HEK293 (cell line): ENCODE data around the gene HIF3A.

Experiments used
- CTCF ChIA-PET: fragments of 350-600 bp; formaldehyde crosslinking; extraction: SDS; loops from one replicate; lab custom pipeline; 2021; ENCODE audit warnings: antibody characterized with exemption; lab: Yijun Ruan, JAX
- POLR2A ChIA-PET: fragments of 300-600 bp; formaldehyde crosslinking; extraction: SDS; loops from one replicate; lab custom pipeline; 2020; ENCODE audit warnings: antibody characterized with exemption, inconsistent platforms; lab: Yijun Ruan, JAX
- H3K27ac ChIP-seq: fragments of 200-500 bp; sonication (Bioruptor generic); 2 replicates; pipeline ENCODE4 v1.5.1; 2014; ENCODE audit warnings: low read depth, low read length, control low read depth, inconsistent platforms; ENCODE audit errors: extremely low read depth
- H3K36me3 ChIP-seq, 2 experiments: fragments of 200-500 bp in 1 of 2; sonication (Bioruptor generic) in 1 of 2; 1 replicate in 1 of 2; 2 replicates in 1 of 2; pipeline ENCODE4 v1.5.1; 2014 to 2017; ENCODE audit warnings: inconsistent platforms in 2 of 2, low read length in 2 of 2; ENCODE audit not compliant: control insufficient read depth in 2 of 2, insufficient read depth in 1 of 2
- H3K4me1 ChIP-seq: fragments of 200-500 bp; sonication (Bioruptor generic); 2 replicates; pipeline ENCODE4 v1.5.1; 2014; ENCODE audit warnings: mild to moderate bottlenecking, low read length, inconsistent platforms; ENCODE audit not compliant: control insufficient read depth, insufficient read depth
- H3K4me3 ChIP-seq: 2 replicates; pipeline ENCODE4 v1.5.1; 2011; ENCODE audit warnings: low read depth, mild to moderate bottlenecking, control low read depth, low read length, moderate library complexity
- H3K9me3 ChIP-seq: fragments of 200-500 bp; sonication (Bioruptor generic); 2 replicates; pipeline ENCODE4 v1.5.1; 2014; ENCODE audit warnings: low read depth, low read length, inconsistent platforms; ENCODE audit not compliant: control insufficient read depth, insufficient read depth
- GLI2 ChIP-seq: fragments of 450-650 bp; formaldehyde crosslinking; IDR thresholded peaks from 2 replicates; pipeline ENCODE4; 2017; ENCODE audit warnings: missing biosample characterization, missing genetic modification characterization, low read depth, borderline replicate concordance
- KLF17 ChIP-seq: fragments of 450-650 bp; formaldehyde crosslinking; IDR thresholded peaks from 2 replicates; pipeline ENCODE4 v1.5.1; 2016; ENCODE audit warnings: missing biosample characterization, missing genetic modification characterization
- KLF9 ChIP-seq: fragments of 450-650 bp; formaldehyde crosslinking; IDR thresholded peaks from 2 replicates; pipeline ENCODE4 v1.5.1; 2016; ENCODE audit warnings: missing biosample characterization, missing genetic modification characterization, low read depth
- SETDB1 ChIP-seq: IDR thresholded peaks from one replicate; pipeline ENCODE4 v1.6.1; 2017; ENCODE audit warnings: mild to moderate bottlenecking, low read length, moderate library complexity, mixed read lengths; ENCODE audit not compliant: insufficient read length
- YY2 ChIP-seq: fragments of 450-650 bp; formaldehyde crosslinking; IDR thresholded peaks from 2 replicates; pipeline ENCODE4 v1.5.1; 2016; ENCODE audit warnings: missing biosample characterization, missing genetic modification characterization
- ZFP37 ChIP-seq: fragments of 450-650 bp; formaldehyde crosslinking; IDR thresholded peaks from 2 replicates; pipeline ENCODE4 v1.5.1; 2016; ENCODE audit warnings: missing biosample characterization, missing genetic modification characterization
- ZNF211 ChIP-seq: fragments of 450-650 bp; formaldehyde crosslinking; IDR thresholded peaks from 2 replicates; pipeline ENCODE4 v1.5.1; 2016; ENCODE audit warnings: low read depth, missing biosample characterization, missing genetic modification characterization
- ZNF221 ChIP-seq: fragments of 450-650 bp; formaldehyde crosslinking; IDR thresholded peaks from 2 replicates; pipeline ENCODE4 v1.5.1; 2017; ENCODE audit warnings: missing biosample characterization, missing genetic modification characterization, borderline replicate concordance
- ZNF24 ChIP-seq: fragments of 450-650 bp; formaldehyde crosslinking; IDR thresholded peaks from 2 replicates; pipeline ENCODE4 v1.5.1; 2016; ENCODE audit warnings: missing biosample characterization, missing genetic modification characterization
- ZNF274 ChIP-seq, 2 experiments: fragments of 200-500 bp in 1 of 2; fragments of 450-650 bp in 1 of 2; sonication (Bioruptor generic) in 1 of 2; formaldehyde crosslinking in 1 of 2; IDR thresholded peaks; 2 replicates each; pipeline versions ENCODE4 v1.5.1 to v1.6.1; 2014 to 2016; ENCODE audit warnings: borderline replicate concordance in 1 of 2, inconsistent platforms in 1 of 2, low read length in 1 of 2, missing biosample characterization in 1 of 2, missing genetic modification characterization in 1 of 2
- ZNF521 ChIP-seq: fragments of 450-650 bp; formaldehyde crosslinking; IDR thresholded peaks from 2 replicates; pipeline ENCODE4 v1.5.1; 2017; ENCODE audit warnings: missing biosample characterization, mild to moderate bottlenecking, missing genetic modification characterization
- ZNF548 ChIP-seq: fragments of 450-650 bp; formaldehyde crosslinking; IDR thresholded peaks from 2 replicates; pipeline ENCODE4 v1.5.1; 2016; ENCODE audit warnings: missing biosample characterization, missing genetic modification characterization
- ZNF610 ChIP-seq: fragments of 450-650 bp; formaldehyde crosslinking; IDR thresholded peaks from 2 replicates; pipeline ENCODE4 v1.5.1; 2016; ENCODE audit warnings: missing biosample characterization, missing genetic modification characterization, borderline replicate concordance
- ZNF629 ChIP-seq: fragments of 450-650 bp; formaldehyde crosslinking; IDR thresholded peaks from 2 replicates; pipeline ENCODE4 v1.5.1; 2017; ENCODE audit warnings: missing biosample characterization, missing genetic modification characterization
- ZNF837 ChIP-seq: fragments of 450-650 bp; formaldehyde crosslinking; IDR thresholded peaks from 2 replicates; pipeline ENCODE4 v1.5.1; 2016; ENCODE audit warnings: missing biosample characterization, missing genetic modification characterization
- TF ChIP-seq, protein P1 (sequence below): IDR thresholded peaks from 2 replicates; pipeline ENCODE4 v1.6.1; 2011; ENCODE audit warnings: mild to moderate bottlenecking, low read depth, low read length, borderline replicate concordance
- TF ChIP-seq, protein P2 (sequence below): fragments of 450-650 bp; formaldehyde crosslinking; IDR thresholded peaks from 2 replicates; pipeline ENCODE4 v1.5.1; 2016; ENCODE audit warnings: missing biosample characterization, missing genetic modification characterization
- TF ChIP-seq, protein P3 (sequence below): fragments of 450-650 bp; formaldehyde crosslinking; conservative IDR thresholded peaks from 2 replicates; pipeline ENCODE4 v1.5.1; 2016; ENCODE audit warnings: low read depth, missing biosample characterization, missing genetic modification characterization
- TF ChIP-seq, protein P4 (sequence below): fragments of 450-650 bp; formaldehyde crosslinking; IDR thresholded peaks from 2 replicates; pipeline ENCODE4 v1.5.1; 2016; ENCODE audit warnings: missing biosample characterization, missing genetic modification characterization

HIF3A gene

GRCh38 chr19:46324277-46324676 is 27.4 kb downstream of the HIF3A start:
- CTCF ChIA-PET = interaction anchor here (0.6 kb wide), 1 partner anchor 204 kb away, joined by 3 read pairs; no protein-coding TSS in a partner anchor
- POLR2A ChIA-PET = no interaction called here

GRCh38 chr19:46326608-46327007 is 29.8 kb downstream of the HIF3A start:
- Histone ChIP-seq H3K4me3 (no peak overlapping the region), H3K4me1 (no peaks in the 10 kb centered on the region), H3K27ac (no peak overlapping the region), H3K9me3 (no peaks in the 10 kb centered on the region; the same call in 1 of the 2 replicates)
- POLR2A ChIA-PET = no interaction called here
- TF ChIP-seq YY2 (tag by site-specific recombination) (no peak), ZNF24 (tag by site-specific recombination) (no peak), ZNF274 (IDR thresholded peaks at IDR 0.05; ENCODE audit: low read length) (no peak), ZNF274 (tag by site-specific recombination; IDR thresholded peaks at IDR 0.05; ENCODE audit: borderline replicate concordance) (no peak), ZNF548 (tag by site-specific recombination) (no peak), ZNF837 (tag by site-specific recombination) (no peak), KLF17 (tag by site-specific recombination) (no peak)
- TF ChIP-seq, all 188 proteins: peak for 0
- CTCF ChIA-PET = interaction anchor here (0.6 kb wide), 3 partner anchors 14 to 192 kb away, joined by 3 to 8 read pairs (median 3); no protein-coding TSS in a partner anchor
- H3K36me3 ChIP-seq = no peaks in the 10 kb centered on the region

More at GRCh38 chr19:46324277-46324676, 27.4 kb downstream of the HIF3A start:
- no peak for TF ChIP-seq ZNF221 (tag by site-specific recombination)
- TF ChIP-seq GLI2 (tag by site-specific recombination) = no peak
- TF ChIP-seq, protein P1, sequence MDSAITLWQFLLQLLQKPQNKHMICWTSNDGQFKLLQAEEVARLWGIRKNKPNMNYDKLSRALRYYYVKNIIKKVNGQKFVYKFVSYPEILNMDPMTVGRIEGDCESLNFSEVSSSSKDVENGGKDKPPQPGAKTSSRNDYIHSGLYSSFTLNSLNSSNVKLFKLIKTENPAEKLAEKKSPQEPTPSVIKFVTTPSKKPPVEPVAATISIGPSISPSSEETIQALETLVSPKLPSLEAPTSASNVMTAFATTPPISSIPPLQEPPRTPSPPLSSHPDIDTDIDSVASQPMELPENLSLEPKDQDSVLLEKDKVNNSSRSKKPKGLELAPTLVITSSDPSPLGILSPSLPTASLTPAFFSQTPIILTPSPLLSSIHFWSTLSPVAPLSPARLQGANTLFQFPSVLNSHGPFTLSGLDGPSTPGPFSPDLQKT = no peak
- TF ChIP-seq ZNF610 (tag by site-specific recombination) = no peak
- no peak for TF ChIP-seq ZNF629
- TF ChIP-seq, protein P2, sequence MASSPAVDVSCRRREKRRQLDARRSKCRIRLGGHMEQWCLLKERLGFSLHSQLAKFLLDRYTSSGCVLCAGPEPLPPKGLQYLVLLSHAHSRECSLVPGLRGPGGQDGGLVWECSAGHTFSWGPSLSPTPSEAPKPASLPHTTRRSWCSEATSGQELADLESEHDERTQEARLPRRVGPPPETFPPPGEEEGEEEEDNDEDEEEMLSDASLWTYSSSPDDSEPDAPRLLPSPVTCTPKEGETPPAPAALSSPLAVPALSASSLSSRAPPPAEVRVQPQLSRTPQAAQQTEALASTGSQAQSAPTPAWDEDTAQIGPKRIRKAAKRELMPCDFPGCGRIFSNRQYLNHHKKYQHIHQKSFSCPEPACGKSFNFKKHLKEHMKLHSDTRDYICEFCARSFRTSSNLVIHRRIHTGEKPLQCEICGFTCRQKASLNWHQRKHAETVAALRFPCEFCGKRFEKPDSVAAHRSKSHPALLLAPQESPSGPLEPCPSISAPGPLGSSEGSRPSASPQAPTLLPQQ (tag by site-specific recombination) = no peak
- TF ChIP-seq KLF9 (tag by site-specific recombination) = no peak
- no peak for TF ChIP-seq ZNF211 (tag by site-specific recombination)
- no peak for TF ChIP-seq ZFP37 (tag by site-specific recombination)
- H3K4me3 ChIP-seq = no peak overlapping the region
- H3K4me1 ChIP-seq = no peaks in the 10 kb centered on the region
- H3K27ac ChIP-seq = no peak overlapping the region
- no peaks in the 10 kb centered on the region for H3K36me3 ChIP-seq
- H3K9me3 ChIP-seq = no peaks in the 10 kb centered on the region; the same call in 1 of the 2 replicates

DNA sequence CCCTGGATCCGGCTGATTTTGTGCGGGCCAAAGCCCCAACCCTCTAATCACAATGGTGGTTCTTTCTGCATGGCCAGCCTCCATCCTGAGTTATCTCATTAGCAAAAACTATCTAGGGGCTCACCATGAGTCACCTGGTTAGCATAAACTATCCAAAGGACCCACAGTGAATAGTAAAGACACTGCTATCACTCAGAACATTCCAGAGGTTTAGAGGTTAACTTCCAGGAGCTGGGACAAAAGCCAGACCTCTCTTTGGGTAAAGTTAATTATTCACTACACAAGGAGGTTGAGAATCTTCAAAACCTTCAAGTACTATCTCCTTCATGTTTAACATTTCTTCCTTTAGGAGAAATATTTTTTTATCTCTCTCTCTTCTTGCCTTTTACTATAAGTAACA is 31.2 kb downstream of the HIF3A start:
- POLR2A ChIA-PET = no interaction called here
- H3K4me1 ChIP-seq = no peaks in the 10 kb centered on the region
- no peak overlapping the region for H3K27ac ChIP-seq
- CTCF ChIA-PET = interaction anchor here (1.8 to 2.1 kb wide), 2 partner anchors 19 to 48 kb away, joined by 8 to 10 read pairs; partner anchors contain the start of gene PPP5C
- no peak overlapping the region for H3K4me3 ChIP-seq
- H3K9me3 ChIP-seq = no peaks in the 10 kb centered on the region; the same call in 1 of the 2 replicates
- no peaks in the 10 kb centered on the region for H3K36me3 ChIP-seq
- TF ChIP-seq, protein P3, sequence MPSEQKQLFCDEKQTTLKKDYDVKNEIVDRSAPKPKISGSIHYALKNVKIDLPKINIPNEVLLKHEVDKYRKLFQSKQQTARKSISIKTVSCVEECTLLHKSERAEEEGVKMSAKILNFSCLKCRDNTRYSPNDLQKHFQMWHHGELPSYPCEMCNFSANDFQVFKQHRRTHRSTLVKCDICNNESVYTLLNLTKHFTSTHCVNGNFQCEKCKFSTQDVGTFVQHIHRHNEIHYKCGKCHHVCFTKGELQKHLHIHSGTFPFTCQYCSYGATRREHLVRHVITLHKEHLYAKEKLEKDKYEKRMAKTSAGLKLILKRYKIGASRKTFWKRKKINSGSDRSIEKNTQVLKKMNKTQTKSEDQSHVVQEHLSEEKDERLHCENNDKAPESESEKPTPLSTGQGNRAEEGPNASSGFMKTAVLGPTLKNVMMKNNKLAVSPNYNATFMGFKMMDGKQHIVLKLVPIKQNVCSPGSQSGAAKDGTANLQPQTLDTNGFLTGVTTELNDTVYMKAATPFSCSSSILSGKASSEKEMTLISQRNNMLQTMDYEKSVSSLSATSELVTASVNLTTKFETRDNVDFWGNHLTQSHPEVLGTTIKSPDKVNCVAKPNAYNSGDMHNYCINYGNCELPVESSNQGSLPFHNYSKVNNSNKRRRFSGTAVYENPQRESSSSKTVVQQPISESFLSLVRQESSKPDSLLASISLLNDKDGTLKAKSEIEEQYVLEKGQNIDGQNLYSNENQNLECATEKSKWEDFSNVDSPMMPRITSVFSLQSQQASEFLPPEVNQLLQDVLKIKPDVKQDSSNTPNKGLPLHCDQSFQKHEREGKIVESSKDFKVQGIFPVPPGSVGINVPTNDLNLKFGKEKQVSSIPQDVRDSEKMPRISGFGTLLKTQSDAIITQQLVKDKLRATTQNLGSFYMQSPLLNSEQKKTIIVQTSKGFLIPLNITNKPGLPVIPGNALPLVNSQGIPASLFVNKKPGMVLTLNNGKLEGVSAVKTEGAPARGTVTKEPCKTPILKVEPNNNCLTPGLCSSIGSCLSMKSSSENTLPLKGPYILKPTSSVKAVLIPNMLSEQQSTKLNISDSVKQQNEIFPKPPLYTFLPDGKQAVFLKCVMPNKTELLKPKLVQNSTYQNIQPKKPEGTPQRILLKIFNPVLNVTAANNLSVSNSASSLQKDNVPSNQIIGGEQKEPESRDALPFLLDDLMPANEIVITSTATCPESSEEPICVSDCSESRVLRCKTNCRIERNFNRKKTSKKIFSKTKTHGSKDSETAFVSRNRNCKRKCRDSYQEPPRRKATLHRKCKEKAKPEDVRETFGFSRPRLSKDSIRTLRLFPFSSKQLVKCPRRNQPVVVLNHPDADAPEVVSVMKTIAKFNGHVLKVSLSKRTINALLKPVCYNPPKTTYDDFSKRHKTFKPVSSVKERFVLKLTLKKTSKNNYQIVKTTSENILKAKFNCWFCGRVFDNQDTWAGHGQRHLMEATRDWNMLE (tag by site-specific recombination) = no peak
- TF ChIP-seq, protein P4, sequence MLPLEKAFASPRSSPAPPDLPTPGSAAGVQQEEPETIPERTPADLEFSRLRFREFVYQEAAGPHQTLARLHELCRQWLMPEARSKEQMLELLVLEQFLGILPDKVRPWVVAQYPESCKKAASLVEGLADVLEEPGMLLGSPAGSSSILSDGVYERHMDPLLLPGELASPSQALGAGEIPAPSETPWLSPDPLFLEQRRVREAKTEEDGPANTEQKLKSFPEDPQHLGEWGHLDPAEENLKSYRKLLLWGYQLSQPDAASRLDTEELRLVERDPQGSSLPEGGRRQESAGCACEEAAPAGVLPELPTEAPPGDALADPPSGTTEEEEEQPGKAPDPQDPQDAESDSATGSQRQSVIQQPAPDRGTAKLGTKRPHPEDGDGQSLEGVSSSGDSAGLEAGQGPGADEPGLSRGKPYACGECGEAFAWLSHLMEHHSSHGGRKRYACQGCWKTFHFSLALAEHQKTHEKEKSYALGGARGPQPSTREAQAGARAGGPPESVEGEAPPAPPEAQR (tag by site-specific recombination) = no peak
- TF ChIP-seq ZNF521 (tag by site-specific recombination) = no peak
- no peak for TF ChIP-seq ZNF24 (tag by site-specific recombination)
- TF ChIP-seq SETDB1 = peak; percentile 4
